Lower leg skin (tissue), 4 donors: ENCODE results near the gene MYRF. TPM values are rescaled to one million over a fixed set of nuclear protein-coding genes. Genes with fewer than 3 reads are reported as not detected.

ENCODE experiments used
- DNase-seq, 2 donors: peaks; one replicate each; pipeline ENCODE4 v3.0.0-alpha.2; 2019; ENCODE audit warnings: low spot score in 2 of 2
- H3K4me3 ChIP-seq: fragments of 200-600 bp; sonication (generic); 2 replicates; pipeline ENCODE4 v1.5.1; 2017; ENCODE audit warnings: mild to moderate bottlenecking, low read depth; ENCODE audit not compliant: poor library complexity, severe bottlenecking
- POLR2A ChIP-seq, 2 donors: fragments of 450-650 bp; IDR thresholded peaks; one replicate each; pipeline ENCODE4 v1.6.1; 2016 to 2017; ENCODE audit warnings: antibody characterized with exemption in 2 of 2, mild to moderate bottlenecking in 1 of 2, moderate library complexity in 1 of 2
- WGBS, 2 donors: methylation state at CpG; one replicate each; pipeline ENCODE4 v1.1.5; 2018; 5-methylcytosine and 5-hydroxymethylcytosine counted together
- intact Hi-C: fragments of 100-400 bp; cut with DNase I; formaldehyde crosslinking; loops from one replicate; pipeline ENCODE4 v1.15.0; 2023; ENCODE audit warnings: low total_unique reads
- total RNA-seq, 4 donors: library from RNA; depleted of rRNA; stranded (reverse); fragments of >200 nt; gene quantifications; one replicate each; pipeline ENCODE4 v1.1.0, GENCODE V29; 2016
- TF ChIP-seq, protein P1 (sequence below), 3 donors: fragments of 450-650 bp; IDR thresholded peaks; one replicate each; pipeline ENCODE4 v1.5.1; 2016; ENCODE audit warnings: antibody characterized with exemption in 3 of 3, mild to moderate bottlenecking in 3 of 3, moderate library complexity in 2 of 3

Gene MYRF
- total RNA-seq, 4 donors from 2014 or later = 0.23 to 2.6 (median 1.4) TPM; not detected in 1

DNA sequence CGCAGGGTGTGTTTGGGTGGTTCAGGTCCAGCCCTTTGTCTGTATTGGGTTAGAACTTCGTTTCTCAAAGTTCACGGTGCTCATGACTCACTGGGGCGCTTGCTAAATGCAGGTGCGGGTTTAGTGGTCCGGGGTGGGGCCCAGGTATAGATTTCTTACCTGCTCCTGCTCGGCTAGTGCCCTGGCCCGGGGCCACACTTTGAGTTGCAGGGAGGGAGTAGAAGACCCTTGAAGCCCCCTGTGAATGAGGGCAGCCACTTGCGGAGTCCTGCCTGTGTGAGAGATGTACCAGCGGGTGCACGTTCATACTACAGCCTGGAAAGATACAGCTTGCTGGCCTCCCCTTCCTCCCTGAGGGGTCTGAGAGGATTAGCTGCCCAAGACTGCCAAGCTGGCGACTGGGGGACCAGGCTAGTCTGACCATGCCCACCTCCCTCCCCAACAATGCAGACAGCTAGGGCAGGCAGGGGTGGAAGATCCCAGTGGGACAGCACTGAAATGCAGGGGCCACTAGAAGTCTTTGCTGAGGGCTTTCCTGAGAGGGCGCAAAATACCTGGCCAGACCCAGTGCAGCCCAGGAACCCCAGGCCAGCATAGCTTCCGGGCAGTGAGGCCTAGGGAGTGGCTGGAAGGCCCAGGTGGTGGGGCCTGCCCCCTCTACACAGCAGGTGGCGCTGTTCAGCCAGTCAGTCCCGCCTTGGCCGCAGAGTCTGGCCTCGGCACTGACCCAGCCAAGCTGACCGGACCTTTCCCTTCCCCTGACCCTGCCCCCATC, 5.1 kb upstream of the MYRF start:
- intact Hi-C loops = no loop called here
- peak; percentile 29 to 94 for DNase-seq
- TF ChIP-seq POLR2A (IDR thresholded peaks at IDR 0.05) = no peak
- TF ChIP-seq, protein P1, sequence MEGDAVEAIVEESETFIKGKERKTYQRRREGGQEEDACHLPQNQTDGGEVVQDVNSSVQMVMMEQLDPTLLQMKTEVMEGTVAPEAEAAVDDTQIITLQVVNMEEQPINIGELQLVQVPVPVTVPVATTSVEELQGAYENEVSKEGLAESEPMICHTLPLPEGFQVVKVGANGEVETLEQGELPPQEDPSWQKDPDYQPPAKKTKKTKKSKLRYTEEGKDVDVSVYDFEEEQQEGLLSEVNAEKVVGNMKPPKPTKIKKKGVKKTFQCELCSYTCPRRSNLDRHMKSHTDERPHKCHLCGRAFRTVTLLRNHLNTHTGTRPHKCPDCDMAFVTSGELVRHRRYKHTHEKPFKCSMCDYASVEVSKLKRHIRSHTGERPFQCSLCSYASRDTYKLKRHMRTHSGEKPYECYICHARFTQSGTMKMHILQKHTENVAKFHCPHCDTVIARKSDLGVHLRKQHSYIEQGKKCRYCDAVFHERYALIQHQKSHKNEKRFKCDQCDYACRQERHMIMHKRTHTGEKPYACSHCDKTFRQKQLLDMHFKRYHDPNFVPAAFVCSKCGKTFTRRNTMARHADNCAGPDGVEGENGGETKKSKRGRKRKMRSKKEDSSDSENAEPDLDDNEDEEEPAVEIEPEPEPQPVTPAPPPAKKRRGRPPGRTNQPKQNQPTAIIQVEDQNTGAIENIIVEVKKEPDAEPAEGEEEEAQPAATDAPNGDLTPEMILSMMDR (IDR thresholded peaks at IDR 0.05) = peak in 1 of 3 donors; percentile 31
- no peak overlapping the region for H3K4me3 ChIP-seq
- WGBS, 2 donors = 63 to 64% methylated on average over 17 to 19 of the region's 19 CpGs

DNA sequence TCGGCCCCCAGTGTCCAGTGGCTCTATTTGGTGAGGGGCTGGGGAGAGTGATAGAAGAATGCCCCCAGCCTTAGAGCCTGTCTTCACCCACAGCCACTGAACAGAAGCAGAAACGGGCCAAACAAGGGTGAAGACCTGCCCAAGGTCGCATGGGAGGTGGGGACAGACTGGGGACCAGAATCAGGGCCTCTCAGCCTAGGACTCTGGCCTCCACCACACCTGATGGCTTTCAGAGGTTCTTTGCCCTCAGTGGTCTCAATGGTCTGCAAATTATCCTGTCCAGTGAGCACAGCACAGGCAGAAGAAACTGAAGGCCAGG, 4.5 kb upstream of the MYRF start:
- no peak for DNase-seq
- no peak for TF ChIP-seq POLR2A (IDR thresholded peaks at IDR 0.05)
- TF ChIP-seq, protein P1 (IDR thresholded peaks at IDR 0.05) = no peak
- no peak overlapping the region for H3K4me3 ChIP-seq
- intact Hi-C loops = no loop called here
- 26 to 39% methylated on average over 3 of the region's 3 CpGs for WGBS, 2 donors

DNA sequence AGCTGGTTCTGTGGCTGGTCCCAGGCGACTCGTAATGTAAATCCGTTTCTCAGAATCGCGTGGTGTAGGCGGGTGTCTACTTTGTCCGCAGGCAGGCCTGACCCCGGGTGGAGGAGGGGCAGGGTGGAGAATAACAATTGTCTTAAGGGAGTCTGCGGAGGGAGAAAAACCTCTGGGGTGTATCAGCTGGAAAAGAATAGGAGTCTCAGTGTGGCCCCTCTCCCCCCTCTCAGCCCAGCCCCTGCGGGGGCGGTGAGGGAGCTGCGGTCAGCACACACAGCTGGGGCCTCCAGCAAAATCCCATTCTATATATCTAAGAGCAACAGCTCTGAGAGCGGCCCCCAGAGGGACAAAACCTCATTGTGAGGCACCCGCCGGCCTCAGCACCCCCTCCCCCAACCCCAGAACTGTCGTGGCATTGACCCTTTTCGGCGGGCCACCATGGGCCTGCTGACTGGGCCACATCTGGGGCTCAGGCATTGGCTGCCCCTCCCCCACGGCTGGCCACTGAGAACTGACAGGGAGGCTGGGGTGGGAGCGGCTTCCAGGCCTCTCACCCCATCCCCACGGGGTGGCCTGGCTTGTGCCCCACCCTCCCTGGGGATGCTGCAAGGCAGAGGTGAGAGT, 2.7 kb upstream of the MYRF start:
- 61 to 63% methylated on average over 17 to 21 of the region's 21 CpGs for WGBS, 2 donors
- intact Hi-C loops = no loop called here
- DNase-seq = no peak
- TF ChIP-seq POLR2A (IDR thresholded peaks at IDR 0.05) = no peak
- TF ChIP-seq, protein P1 (IDR thresholded peaks at IDR 0.05) = no peak
- no peak overlapping the region for H3K4me3 ChIP-seq

DNA sequence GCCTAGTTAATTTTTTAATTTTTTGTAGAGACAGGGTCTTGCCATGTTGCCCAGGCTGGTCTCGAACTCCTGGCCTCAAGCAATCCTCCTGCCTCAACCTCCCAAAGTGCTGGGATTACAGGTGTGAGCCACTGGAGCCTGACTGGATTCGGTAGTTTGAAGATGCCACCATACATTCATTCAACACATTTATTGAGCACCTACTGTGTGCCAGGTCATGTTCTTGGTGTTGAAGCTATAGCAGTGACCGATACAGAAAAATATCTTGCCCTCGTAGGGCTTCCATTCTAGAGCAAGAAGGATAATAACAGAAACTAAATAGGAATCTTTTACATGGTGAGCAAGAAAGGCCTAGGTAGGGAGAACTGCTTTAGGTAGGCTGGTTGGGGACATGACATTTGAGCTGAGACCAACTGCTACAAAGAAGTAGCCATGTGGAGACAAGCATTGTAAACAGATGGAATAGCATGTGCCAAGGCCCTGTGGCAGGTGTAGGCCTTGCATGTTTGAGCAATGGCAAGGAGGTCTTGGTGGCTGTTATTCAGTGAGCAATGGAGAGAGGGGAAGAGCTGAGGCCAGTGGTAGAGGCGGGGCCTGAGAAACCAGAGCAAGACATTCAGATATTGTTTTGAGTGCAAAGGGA, 1.7 kb upstream of the MYRF start:
- 96 to 98% methylated on average over 5 of the region's 5 CpGs for WGBS, 2 donors
- no peak for DNase-seq
- H3K4me3 ChIP-seq = no peak overlapping the region
- TF ChIP-seq POLR2A (IDR thresholded peaks at IDR 0.05) = no peak
- TF ChIP-seq, protein P1 (IDR thresholded peaks at IDR 0.05) = no peak
- intact Hi-C loops = no loop called here

DNA sequence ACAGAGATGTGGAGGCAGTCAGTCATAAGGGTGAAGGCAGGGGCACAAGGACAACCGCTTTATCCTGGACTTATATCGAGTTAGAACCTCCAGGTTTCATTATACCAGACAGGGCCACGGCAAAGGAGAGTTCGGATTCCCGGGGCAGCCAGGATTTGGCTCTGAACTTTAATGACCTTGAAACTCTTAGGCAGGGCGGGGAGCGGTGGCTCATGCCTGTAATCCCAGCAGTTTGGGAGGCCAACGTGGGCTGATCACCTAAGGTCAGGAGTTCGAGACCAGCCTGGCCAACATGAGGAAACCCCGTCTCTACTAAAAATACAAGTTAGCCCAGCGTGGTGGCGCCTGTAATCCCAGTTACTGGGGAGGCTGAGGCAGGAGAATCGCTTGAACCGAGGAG, 1.1 kb upstream of the MYRF start:
- WGBS, 2 donors = 89% methylated on average over 14 of the region's 14 CpGs
- intact Hi-C loops = no loop called here

More for the DNA sequence above, 1.1 kb upstream of the MYRF start:
- TF ChIP-seq POLR2A (IDR thresholded peaks at IDR 0.05) = no peak
- TF ChIP-seq, protein P1 (IDR thresholded peaks at IDR 0.05) = no peak
- no peak overlapping the region for H3K4me3 ChIP-seq
- DNase-seq = no peak
